ENCODE results near the gene NFIC.
A peak's percentile ranks its signal among the peaks of the same experiment; 100 is the strongest.
"Not testable (repeated sequence)": the region's sequence is repeated elsewhere in the genome, so short reads cannot be mapped to it uniquely, and the experiment has no call there.

Gene NFIC

GRCh38 chr19:3365836-3366752, at the start of gene NFIC:
NFIC (plus strand) TSS chr19:3366583; CDS start chr19:3366637, 54 bp downstream.
- peak; percentile 79 to 82 for DNase-seq

GRCh38 chr19:3316659-3317207, 49.6 kb upstream of the NFIC start:
- DNase-seq = no peak

- no peak for DNase-seq
Measured at GRCh38 chr19:3319643-3320353, 46.6 kb upstream of the NFIC start.

- no peak for DNase-seq
Measured at GRCh38 chr19:3320354-3320670, 46.1 kb upstream of the NFIC start.

- DNase-seq = no peak
Measured at GRCh38 chr19:3320853-3321252, 45.5 kb upstream of the NFIC start.

GRCh38 chr19:3321696-3322095, 44.7 kb upstream of the NFIC start:
- no peak for DNase-seq

- no peak for DNase-seq
Measured at GRCh38 chr19:3322199-3322978, 44.0 kb upstream of the NFIC start.

- no peak for DNase-seq
Measured at GRCh38 chr19:3323026-3323425, 43.4 kb upstream of the NFIC start.

GRCh38 chr19:3323658-3324057, 42.7 kb upstream of the NFIC start:
- DNase-seq = no peak

GRCh38 chr19:3324405-3324856, 42.0 kb upstream of the NFIC start:
- DNase-seq = peak; percentile 22 to 43

- no peak for DNase-seq
Measured at GRCh38 chr19:3325451-3325850, 40.9 kb upstream of the NFIC start.

GRCh38 chr19:3328743-3329142, 37.6 kb upstream of the NFIC start:
- DNase-seq = no peak

GRCh38 chr19:3330047-3330446, 36.3 kb upstream of the NFIC start:
- no peak for DNase-seq

- not testable (repeated sequence) for DNase-seq
Measured at GRCh38 chr19:3332232-3332631, 34.2 kb upstream of the NFIC start.

GRCh38 chr19:3333020-3333583, 33.3 kb upstream of the NFIC start:
- no peak for DNase-seq

GRCh38 chr19:3333662-3334061, 32.7 kb upstream of the NFIC start:
- DNase-seq = no peak

GRCh38 chr19:3334749-3335430, 31.5 kb upstream of the NFIC start:
- not testable (repeated sequence) for DNase-seq

- no peak for DNase-seq
Measured at GRCh38 chr19:3335431-3336350, 30.7 kb upstream of the NFIC start.

GRCh38 chr19:3336351-3336679, 30.1 kb upstream of the NFIC start:
- DNase-seq = no peak

- no peak for DNase-seq
Measured at GRCh38 chr19:3336680-3337523, 29.5 kb upstream of the NFIC start.

All from Kasumi-1 (cell line).